ENCODE results near the gene UBE3C. TPM values are rescaled to one million over a fixed set of nuclear protein-coding genes. Genes with fewer than 3 reads are reported as not detected.

The UBE3C gene
- total RNA-seq, 1 experiment from 2014 or later: 50.2 TPM

- in situ Hi-C loops (cut with HindIII; ENCODE audit: low sequenced_read_pairs): no loop called here
Observed at GRCh38 chr7:157301610-157302120, 162.9 kb downstream of the UBE3C start.

GRCh38 chr7:157306846-157307838, 168.4 kb downstream of the UBE3C start:
- no peak for DNase-seq (ENCODE audit: low spot score)
- in situ Hi-C loops (cut with HindIII; ENCODE audit: low sequenced_read_pairs): no loop called here

More at GRCh38 chr7:157301610-157302120, 162.9 kb downstream of the UBE3C start:
- no peak for DNase-seq (ENCODE audit: low spot score)

- DNase-seq (ENCODE audit: low spot score): no peak
- in situ Hi-C loops (cut with HindIII; ENCODE audit: low sequenced_read_pairs): no loop called here
Observed at GRCh38 chr7:157309988-157310668, 171.4 kb downstream of the UBE3C start.

GRCh38 chr7:157310676-157311185, 172.0 kb downstream of the UBE3C start:
- in situ Hi-C loops (cut with HindIII; ENCODE audit: low sequenced_read_pairs): no loop called here
- no peak for DNase-seq (ENCODE audit: low spot score)

GRCh38 chr7:157312941-157313340, 174.2 kb downstream of the UBE3C start:
- in situ Hi-C loops (cut with HindIII; ENCODE audit: low sequenced_read_pairs): no loop called here
- DNase-seq (ENCODE audit: low spot score): no peak

- in situ Hi-C loops (cut with HindIII; ENCODE audit: low sequenced_read_pairs): no loop called here
- DNase-seq (ENCODE audit: low spot score): no peak
Observed at GRCh38 chr7:157313645-157314044, 174.9 kb downstream of the UBE3C start.

- in situ Hi-C loops (cut with HindIII; ENCODE audit: low sequenced_read_pairs): no loop called here
- no peak for DNase-seq (ENCODE audit: low spot score)
Observed at GRCh38 chr7:157318015-157318706, 179.4 kb downstream of the UBE3C start.

Other genes starting within 250 kb of the UBE3C start
- gene LMBR1, start 245.7 kb upstream of the UBE3C start, total RNA-seq (2014; rRNA removed; shearing (Covaris generic)): 66.9 and 78.8 TPM in 2 replicates
- gene NOM1, start 189.2 kb upstream of the UBE3C start, total RNA-seq (2014; rRNA removed; shearing (Covaris generic)): 10.8 and 14.2 TPM in 2 replicates
- gene MNX1, start 128.3 kb upstream of the UBE3C start, total RNA-seq (2014; rRNA removed; shearing (Covaris generic)): 1.0 and 1.6 TPM in 2 replicates
- gene DNAJB6, start 198.1 kb downstream of the UBE3C start, total RNA-seq (2014; rRNA removed; shearing (Covaris generic)): 85.9 and 115 TPM in 2 replicates